ENCODE measurements around the gene CRYBB2. TPM values are rescaled to one million over a fixed set of nuclear protein-coding genes. Genes with fewer than 3 reads are reported as not detected.

The CRYBB2 gene
- total RNA-seq, 1 experiment from 2014 or later = not detected

DNA sequence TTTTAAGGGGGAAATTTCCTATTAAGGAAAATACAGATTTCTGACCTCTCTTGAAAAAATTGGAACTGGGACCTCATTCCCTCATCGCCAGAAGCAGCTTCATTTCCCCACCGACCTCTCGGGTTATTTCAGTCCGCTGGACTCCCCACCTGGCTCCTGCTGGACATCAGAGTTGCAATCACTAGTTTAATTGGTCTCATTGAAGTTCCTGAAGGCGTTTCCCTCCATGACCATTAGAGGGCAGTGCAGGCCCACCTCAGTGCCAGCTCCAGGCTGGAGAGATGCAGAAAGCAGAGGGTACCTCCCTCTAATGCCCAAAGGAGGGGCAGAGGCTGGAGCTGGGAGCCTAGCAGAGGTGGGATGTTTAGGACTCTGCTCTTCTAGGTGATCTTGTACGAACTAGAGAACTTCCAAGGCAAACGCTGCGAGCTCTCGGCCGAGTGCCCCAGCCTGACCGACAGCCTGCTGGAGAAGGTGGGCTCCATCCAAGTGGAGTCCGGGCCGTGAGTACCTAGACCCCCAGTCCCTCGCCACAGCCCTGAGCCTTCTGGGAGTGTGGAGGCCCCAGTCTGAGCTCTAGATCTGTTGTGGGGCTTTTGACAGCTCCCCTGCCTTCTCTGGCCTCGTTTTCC is 17.0 kb upstream of the CRYBB2 start:
- Histone ChIP-seq H3K27ac (ENCODE audit: low read depth, low read length) (no peak overlapping the region), H2AFZ (ENCODE audit: low read depth, low read length, poor library complexity, severe bottlenecking) (no peak overlapping the region), H3K9ac (ENCODE audit: low read length) (no peak overlapping the region), H3K4me2 (ENCODE audit: low read length) (no peak overlapping the region), H3K79me2 (ENCODE audit: insufficient read depth, low read length) (no peaks in the 10 kb centered on the region), H3K4me3 (replicated peaks in 1 of 2; ENCODE audit: low read depth in 1 of 2, low read length in 2 of 2) (no peak overlapping the region), H3K9me3 (ENCODE audit: control insufficient read depth in 1 of 2, insufficient read depth in 1 of 2, low read depth in 1 of 2, low read length in 2 of 2) (no peaks in the 10 kb centered on the region), H3K9me2 (ENCODE audit: insufficient read depth) (no peaks in the 10 kb centered on the region), H3K36me3 (ENCODE audit: control insufficient read depth in 1 of 2, insufficient read depth in 2 of 2, low read length in 2 of 2) (no peaks in the 10 kb centered on the region), H4K20me1 (ENCODE audit: insufficient read depth) (no peaks in the 10 kb centered on the region), H3K27me3 (ENCODE audit: insufficient read depth, low read length) (no peaks in the 10 kb centered on the region), H3K4me1 (ENCODE audit: control insufficient read depth in 1 of 2, insufficient read depth in 2 of 2, low read length in 2 of 2) (no peaks in the 10 kb centered on the region)
- no TSS peak for BruUV-seq (replicated peaks)
- ChIA-PET POLR2A (no interaction called here), RAD21 (ENCODE audit: low non-redundant PET in 1 of 2, low total read pairs in 2 of 2, uncharacterized antibody in 2 of 2, unreplicated experiment in 2 of 2) (no interaction called here), CTCF (interaction anchor here (0.8 to 2.8 kb wide), 13 partner anchors 9 to 433 kb away, joined by 3 to 14 read pairs (median 3); no protein-coding TSS in a partner anchor)
- peak; percentile 95 for ATAC-seq
- no peak for TF ChIP-seq ELF1 (IDR thresholded peaks at IDR 0.05; ENCODE audit: borderline replicate concordance, low read depth)
- peak; percentile 65 for TF ChIP-seq RAD21 (IDR thresholded peaks at IDR 0.05; ENCODE audit: low read depth)
- TF ChIP-seq, protein P1, sequence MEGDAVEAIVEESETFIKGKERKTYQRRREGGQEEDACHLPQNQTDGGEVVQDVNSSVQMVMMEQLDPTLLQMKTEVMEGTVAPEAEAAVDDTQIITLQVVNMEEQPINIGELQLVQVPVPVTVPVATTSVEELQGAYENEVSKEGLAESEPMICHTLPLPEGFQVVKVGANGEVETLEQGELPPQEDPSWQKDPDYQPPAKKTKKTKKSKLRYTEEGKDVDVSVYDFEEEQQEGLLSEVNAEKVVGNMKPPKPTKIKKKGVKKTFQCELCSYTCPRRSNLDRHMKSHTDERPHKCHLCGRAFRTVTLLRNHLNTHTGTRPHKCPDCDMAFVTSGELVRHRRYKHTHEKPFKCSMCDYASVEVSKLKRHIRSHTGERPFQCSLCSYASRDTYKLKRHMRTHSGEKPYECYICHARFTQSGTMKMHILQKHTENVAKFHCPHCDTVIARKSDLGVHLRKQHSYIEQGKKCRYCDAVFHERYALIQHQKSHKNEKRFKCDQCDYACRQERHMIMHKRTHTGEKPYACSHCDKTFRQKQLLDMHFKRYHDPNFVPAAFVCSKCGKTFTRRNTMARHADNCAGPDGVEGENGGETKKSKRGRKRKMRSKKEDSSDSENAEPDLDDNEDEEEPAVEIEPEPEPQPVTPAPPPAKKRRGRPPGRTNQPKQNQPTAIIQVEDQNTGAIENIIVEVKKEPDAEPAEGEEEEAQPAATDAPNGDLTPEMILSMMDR (IDR thresholded peaks at IDR 0.05 in 2 of 3, conservative IDR thresholded peaks at IDR 0.05 in 1 of 3; ENCODE audit: borderline replicate concordance in 1 of 3, insufficient read depth in 1 of 3, low read depth in 2 of 3, low read length in 2 of 3) = peak; percentile 52 to 93 (median 90); a peak in 5 of 6 replicates
- TF ChIP-seq, protein P2, sequence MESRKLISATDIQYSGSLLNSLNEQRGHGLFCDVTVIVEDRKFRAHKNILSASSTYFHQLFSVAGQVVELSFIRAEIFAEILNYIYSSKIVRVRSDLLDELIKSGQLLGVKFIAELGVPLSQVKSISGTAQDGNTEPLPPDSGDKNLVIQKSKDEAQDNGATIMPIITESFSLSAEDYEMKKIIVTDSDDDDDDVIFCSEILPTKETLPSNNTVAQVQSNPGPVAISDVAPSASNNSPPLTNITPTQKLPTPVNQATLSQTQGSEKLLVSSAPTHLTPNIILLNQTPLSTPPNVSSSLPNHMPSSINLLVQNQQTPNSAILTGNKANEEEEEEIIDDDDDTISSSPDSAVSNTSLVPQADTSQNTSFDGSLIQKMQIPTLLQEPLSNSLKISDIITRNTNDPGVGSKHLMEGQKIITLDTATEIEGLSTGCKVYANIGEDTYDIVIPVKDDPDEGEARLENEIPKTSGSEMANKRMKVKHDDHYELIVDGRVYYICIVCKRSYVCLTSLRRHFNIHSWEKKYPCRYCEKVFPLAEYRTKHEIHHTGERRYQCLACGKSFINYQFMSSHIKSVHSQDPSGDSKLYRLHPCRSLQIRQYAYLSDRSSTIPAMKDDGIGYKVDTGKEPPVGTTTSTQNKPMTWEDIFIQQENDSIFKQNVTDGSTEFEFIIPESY (IDR thresholded peaks at IDR 0.05; ENCODE audit: extremely low read depth, insufficient replicate concordance, low read length) = no peak
- TF ChIP-seq ZNF274 (IDR thresholded peaks at IDR 0.05; ENCODE audit: low read depth, low read length) = no peak
- peak; percentile 29 for DNase-seq (ENCODE audit: low read depth, low spot score)
- intact Hi-C loops (cut with micrococcal nuclease) = loop anchor here (10.0 kb wide), 1 partner anchor 132 kb away; no protein-coding TSS in a partner anchor
